Measurements from ENCODE around the gene AFF3. TPM values are rescaled to one million over a fixed set of nuclear protein-coding genes. Genes with fewer than 3 reads are reported as not detected.

AFF3 gene
- total and polyA plus RNA-seq, 2 of the 4 experiments (the other 2 are of a cell fraction): 12.9 to 14.3 TPM

- Histone ChIP-seq H4K5ac (ENCODE audit: low read depth, low read length) (peak overlapping the region; percentile 80), H2BK15ac (ENCODE audit: low read depth, low read length) (peak overlapping the region; percentile 76; the same call in 2 of the 3 replicates), H3K4ac (ENCODE audit: low read depth, low read length) (peak overlapping the region; percentile 92; the same call in 1 of the 2 replicates), H2BK20ac (ENCODE audit: low read depth, low read length) (peak overlapping the region; percentile 52), H4K8ac (ENCODE audit: low read depth in 2 of 2, low read length in 2 of 2) (peak overlapping the region in 1 of 2 experiments; percentile 77; a peak in 3 of 4 replicates), H2AK5ac (ENCODE audit: low read depth, low read length) (peak overlapping the region; percentile 93; the same call in 1 of the 2 replicates), H2AK9ac (replicated peaks; ENCODE audit: low read depth, low read length, poor library complexity) (no peak overlapping the region), H3K27ac (ENCODE audit: insufficient read depth, low read length) (peak overlapping the region; percentile 96), H3K36me3 (ENCODE audit: control insufficient read depth, insufficient read depth, low read length) (no peaks in the 10 kb centered on the region), H3K9me3 (ENCODE audit: control insufficient read depth, insufficient read depth, low read length) (no peaks in the 10 kb centered on the region), H3K14ac (replicated peaks; ENCODE audit: low read depth, low read length) (peak overlapping the region; percentile 92), H3K9me1 (ENCODE audit: insufficient read depth, low read length) (peaks cover 21% of the 10 kb centered on the region), H2BK120ac (ENCODE audit: low read depth, low read length) (peak overlapping the region; percentile 94), H2BK5ac (ENCODE audit: low read depth, low read length, poor library complexity, severe bottlenecking) (peak overlapping the region; percentile 90), H3K23ac (ENCODE audit: low read depth, low read length) (peak overlapping the region; percentile 76; the same call in 1 of the 2 replicates), H4K91ac (ENCODE audit: insufficient read depth, low read depth, low read length) (peak overlapping the region; percentile 75; the same call in 1 of the 2 replicates), H3K56ac (ENCODE audit: extremely low read depth, insufficient read depth, low read length) (peak overlapping the region; percentile 60; the same call in 1 of the 2 replicates), H3K18ac (ENCODE audit: low read depth, low read length) (peak overlapping the region; percentile 87), H3K4me1 (ENCODE audit: control insufficient read depth, insufficient read depth, low read length) (peaks cover 25% of the 10 kb centered on the region), H3K9ac (ENCODE audit: low read depth, low read length) (0 out of 2 replicates have a peak overlapping the region, but pooled peaks have one; percentile 22), H3K79me1 (ENCODE audit: low read depth in 1 of 2, low read length in 2 of 2) (peaks cover 2 to 3% of the 10 kb centered on the region in 2 experiments; a peak in 2 of 4 replicates), H2AFZ (replicated peaks; ENCODE audit: low read length, poor library complexity) (no peak overlapping the region), H3K4me2 (ENCODE audit: low read depth, low read length) (peak overlapping the region; percentile 53), H3K27me3 (ENCODE audit: control insufficient read depth, insufficient read depth, low read length) (no peaks in the 10 kb centered on the region), H3K4me3 (ENCODE audit: insufficient read depth, low read depth, low read length) (no peak overlapping the region), H4K20me1 (ENCODE audit: insufficient read depth, low read length) (0 out of 2 replicates have a peak, but pooled peaks cover 10% of the 10 kb centered on the region)
- in situ Hi-C loops (cut with MboI; ENCODE audit: low sequenced_read_pairs): no loop called here
- TF ChIP-seq BHLHE40 (IDR thresholded peaks at IDR 0.05; ENCODE audit: low read depth, low read length) (no peak), CEBPB (IDR thresholded peaks at IDR 0.05; ENCODE audit: low read depth, low read length) (peak; percentile 70)
- intact Hi-C loops (cut with micrococcal nuclease): loop anchor here (5.0 kb wide), 2 partner anchors 42 to 593 kb away; no protein-coding TSS in a partner anchor
- BruUV-seq (replicated peaks): no TSS peak
- dilution Hi-C loops (cut with HindIII; ENCODE audit: low sequenced_read_pairs, unreplicated experiment): no loop called here
- ChIA-PET POLR2A (ENCODE audit: unreplicated experiment) (no interaction called here), CTCF (interaction anchor here (0.6 to 1.2 kb wide), 3 partner anchors 10 to 178 kb away, joined by 3 read pairs; no protein-coding TSS in a partner anchor)
- WGBS, 2 experiments (ENCODE audit: extremely low coverage in 2 of 2, insufficient read length in 1 of 2): 90% methylated on average over 2 of the region's 13 CpGs; no CpG with 5 or more reads in 1 of the 2 experiments
- DNase-seq (peak; percentile 24), ATAC-seq (ENCODE audit: low read depth) (no peak)
Measured at GRCh38 chr2:99648906-99649789, 493.2 kb downstream of the AFF3 start.

Data from IMR-90 (cell line).